GM18907 (cell line): ENCODE measurements around the gene COL23A1.

Source experiments
- ATAC-seq: cut with Tn5 transposase; IDR thresholded peaks from one replicate; pipeline ENCODE4 v1.9.1; 2021; ENCODE audit warnings: mild to moderate bottlenecking, moderate library complexity; ENCODE audit not compliant: unreplicated experiment

The COL23A1 gene

GRCh38 chr5:178589180-178590140, 733 bp downstream of the COL23A1 start:
- no peak for ATAC-seq

DNA sequence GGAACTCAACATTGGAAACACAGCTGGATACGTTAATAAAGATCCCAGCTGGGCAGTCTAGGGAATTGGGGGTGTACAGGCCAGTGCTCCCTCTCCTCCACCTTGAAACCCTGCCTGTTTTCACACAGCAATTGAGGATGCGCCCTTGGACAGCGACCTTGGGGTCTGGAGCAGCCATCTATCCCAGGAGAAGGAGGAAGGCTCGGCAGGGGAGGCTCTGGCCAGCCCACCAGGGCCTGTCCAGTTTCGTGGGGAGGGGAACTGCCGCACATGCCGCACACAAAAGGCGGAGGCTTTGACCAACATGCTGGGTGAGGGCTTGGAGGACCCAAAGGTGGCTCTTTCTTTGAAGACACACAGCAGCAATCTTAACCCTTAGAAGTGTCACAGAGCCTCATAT, 1.4 kb downstream of the COL23A1 start:
- ATAC-seq: no peak

DNA sequence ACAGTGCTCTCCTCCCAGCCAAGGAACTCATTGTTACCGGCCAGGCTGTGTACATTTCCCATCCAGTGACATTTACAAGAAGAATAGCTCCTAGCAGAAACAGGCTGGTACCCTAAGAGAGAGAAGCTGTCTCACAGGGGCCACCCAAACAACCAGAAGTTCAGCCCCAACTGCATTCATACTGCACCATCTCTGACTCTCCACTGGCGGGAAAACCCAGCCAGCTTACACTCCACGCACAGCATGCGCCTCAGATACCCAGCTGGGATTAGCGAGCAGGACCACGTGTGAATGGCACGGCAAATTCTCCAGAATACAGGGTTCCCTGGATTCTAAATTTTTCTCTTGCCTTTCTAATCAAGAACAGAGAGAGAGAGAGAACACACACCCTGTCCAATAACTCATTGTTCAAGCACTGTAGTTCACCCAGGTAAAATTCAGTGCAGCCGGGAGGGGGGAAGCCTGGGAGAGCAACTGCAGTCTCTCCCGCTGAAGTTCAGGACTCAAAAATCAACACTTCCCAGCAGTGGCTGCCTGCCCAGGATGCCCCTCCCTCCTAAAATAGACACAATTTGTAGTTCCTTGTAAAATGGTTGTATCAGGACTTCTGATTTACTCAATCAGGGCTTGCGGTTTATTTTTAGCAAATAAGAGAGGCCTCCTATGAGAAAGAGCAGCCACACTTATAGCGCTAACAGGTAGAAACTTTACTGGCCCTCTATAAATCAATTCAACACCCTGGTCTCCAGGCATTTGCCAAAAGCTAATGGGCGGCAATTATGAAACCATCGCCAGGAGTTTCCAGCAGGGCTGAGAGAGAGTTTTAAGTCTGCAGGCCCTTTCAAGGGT, 2.2 kb downstream of the COL23A1 start:
- no peak for ATAC-seq

GRCh38 chr5:178586396-178586795, 3.8 kb downstream of the COL23A1 start:
- ATAC-seq: no peak

GRCh38 chr5:178585421-178585820, 4.8 kb downstream of the COL23A1 start:
- ATAC-seq: peak; percentile 97

- ATAC-seq: no peak
Observed at GRCh38 chr5:178583279-178583678, 6.9 kb downstream of the COL23A1 start.

DNA sequence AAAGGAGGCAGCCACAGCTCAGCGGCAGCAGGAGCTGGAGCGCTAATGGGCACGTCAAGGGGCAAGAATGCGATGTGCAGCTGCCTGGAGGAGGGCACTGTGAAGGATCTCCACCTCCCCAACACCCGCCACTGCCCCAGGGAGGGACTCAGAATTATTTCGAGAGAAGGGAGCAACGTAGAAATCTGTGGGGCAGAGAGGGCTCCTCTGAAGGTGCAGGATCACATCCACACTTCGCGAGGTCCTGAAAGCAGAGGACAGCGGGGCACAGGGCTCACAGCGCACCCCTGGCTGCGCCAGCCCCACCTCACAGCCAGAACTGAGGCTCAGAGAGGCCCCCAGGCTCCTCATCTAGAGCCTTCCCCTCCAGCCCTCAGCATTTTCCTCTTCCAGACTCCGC, 7.9 kb downstream of the COL23A1 start:
- no peak for ATAC-seq

- no peak for ATAC-seq
Observed at GRCh38 chr5:178581621-178582020, 8.6 kb downstream of the COL23A1 start.

DNA sequence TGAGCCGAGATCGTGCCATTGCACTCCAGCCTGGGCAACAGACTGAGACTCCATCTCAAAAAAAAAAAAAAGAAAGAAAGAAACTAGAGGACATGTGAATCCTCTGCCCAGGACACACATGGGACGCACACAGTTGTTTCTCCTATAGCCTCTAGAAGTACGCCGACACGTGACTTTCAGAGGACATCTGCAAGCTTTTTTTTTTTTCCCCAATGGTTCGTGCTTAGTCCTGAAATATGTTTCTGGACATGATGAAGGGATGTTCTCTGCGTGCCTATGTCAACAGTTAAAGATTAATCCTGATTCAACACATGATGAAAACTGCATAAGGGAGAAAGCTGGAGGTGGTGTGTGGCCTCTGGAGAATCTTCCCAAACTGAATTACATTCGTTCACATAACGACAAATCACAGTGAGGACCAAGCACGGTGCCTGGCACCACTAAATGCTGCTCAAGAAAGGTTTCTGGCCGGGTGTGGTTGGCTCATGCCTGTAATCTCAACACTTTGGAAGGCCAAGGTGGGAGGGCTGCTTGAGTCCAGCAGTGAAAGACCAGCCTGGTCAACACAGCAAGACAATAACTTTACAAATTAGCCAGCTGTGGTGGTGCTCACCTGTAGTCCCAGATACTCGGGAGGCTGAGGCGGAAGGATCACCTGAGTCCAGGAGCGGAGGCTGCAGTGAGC, 9.8 kb downstream of the COL23A1 start:
- ATAC-seq: no peak

GRCh38 chr5:178577944-178578343, 12.2 kb downstream of the COL23A1 start:
- ATAC-seq: no peak

- no peak for ATAC-seq
Observed at GRCh38 chr5:178577376-178577839, 12.8 kb downstream of the COL23A1 start.

- ATAC-seq: no peak
Observed at GRCh38 chr5:178576591-178577351, 13.4 kb downstream of the COL23A1 start.

DNA sequence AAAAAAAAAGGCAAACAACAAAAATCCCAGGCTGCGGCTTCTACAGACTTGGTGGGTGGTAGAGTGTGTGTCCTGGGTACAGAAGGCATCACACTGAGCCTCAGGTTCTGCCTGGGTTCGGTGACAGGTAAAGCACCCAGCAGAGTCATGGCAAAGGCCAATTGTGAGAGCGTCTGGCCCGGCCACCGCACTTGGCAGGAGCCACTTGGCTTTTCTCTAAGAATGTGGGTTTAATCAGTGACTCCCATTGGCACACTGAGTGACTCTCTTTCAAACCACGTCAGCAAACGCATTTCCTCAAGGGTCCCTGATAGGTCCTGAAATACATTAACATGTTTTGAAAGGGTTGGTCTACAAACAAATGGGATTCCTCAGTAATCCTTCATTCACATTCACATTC, 17.0 kb downstream of the COL23A1 start:
- no peak for ATAC-seq

DNA sequence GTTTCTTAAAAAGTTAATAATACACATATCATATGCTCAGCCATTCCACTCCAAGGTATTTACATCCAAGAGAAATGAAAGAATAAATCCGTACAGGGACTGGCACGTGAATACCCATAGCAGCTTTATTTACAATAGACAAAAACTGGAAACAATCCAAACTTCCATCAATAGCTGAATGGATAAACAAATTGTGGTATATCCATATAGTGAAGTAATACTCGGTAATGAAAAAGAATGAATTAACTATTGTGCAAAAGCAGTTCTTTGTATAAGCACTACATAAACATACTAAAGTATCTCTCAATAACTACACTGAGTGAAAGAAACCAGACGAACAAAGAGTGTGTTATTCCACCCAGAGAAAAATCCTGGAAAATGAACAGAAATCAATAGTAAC, 17.6 kb downstream of the COL23A1 start:
- no peak for ATAC-seq

- ATAC-seq: no peak
Observed at GRCh38 chr5:178569485-178569884, 20.7 kb downstream of the COL23A1 start.

GRCh38 chr5:178564811-178565550, 25.2 kb downstream of the COL23A1 start:
- no peak for ATAC-seq

DNA sequence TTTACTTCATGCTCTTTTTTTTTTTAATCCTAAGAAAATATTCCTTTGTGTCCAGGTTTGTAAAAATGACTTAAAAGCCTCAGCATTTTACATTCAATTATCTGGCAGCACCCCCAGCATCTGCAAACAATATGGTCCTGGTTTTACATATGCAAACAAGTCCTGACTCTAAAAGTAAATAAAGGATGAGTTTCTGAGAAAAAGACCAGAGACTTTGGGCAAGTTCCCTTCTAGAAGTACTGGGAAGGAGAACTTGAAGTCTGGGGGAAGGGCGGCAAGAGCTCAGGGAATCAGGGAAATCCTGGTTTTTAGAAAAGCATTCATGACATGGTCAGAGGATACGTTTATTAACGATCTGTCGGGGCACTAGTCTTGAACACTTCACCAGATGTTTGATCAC, 25.8 kb downstream of the COL23A1 start:
- no peak for ATAC-seq

- no peak for ATAC-seq
Observed at GRCh38 chr5:178563621-178564020, 26.6 kb downstream of the COL23A1 start.

DNA sequence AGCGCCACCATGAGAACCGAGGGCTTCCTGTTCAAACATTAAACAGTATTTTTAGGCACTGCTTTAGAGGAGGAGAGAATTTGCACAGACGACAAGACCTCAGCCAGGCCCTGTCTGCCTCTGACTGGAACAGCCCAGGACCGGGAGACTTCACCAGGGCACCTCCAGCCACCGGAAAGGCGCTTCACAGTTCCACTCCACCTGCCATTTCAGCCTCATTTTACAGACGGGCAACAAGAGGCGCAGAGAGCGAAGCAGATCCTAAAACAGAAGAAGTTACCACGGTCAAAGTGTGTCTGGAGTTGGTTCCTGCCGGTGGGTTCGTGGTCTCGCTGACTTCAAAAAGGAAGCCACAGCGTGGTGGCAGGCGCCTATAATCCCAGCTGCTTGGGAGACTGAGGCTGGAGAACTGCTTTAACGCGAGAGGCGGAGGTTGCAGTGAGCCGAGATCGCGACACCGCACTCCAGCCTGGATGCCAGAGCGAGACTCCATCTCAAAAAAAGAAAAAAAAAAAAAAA, 28.4 kb downstream of the COL23A1 start:
- ATAC-seq: no peak
